Tongue (tissue), 2 donors: ENCODE measurements around the gene METTL26. TPM values are rescaled to one million over a fixed set of nuclear protein-coding genes. Genes with fewer than 3 reads are reported as not detected.

ENCODE experiments used
- DNase-seq: peaks from one replicate; pipeline ENCODE4 v3.0.0-alpha.2; 2015
- total RNA-seq: library from RNA; depleted of rRNA; stranded (reverse); fragments of >200 nt; gene quantifications from one replicate; pipeline ENCODE4 v1.2.3, GENCODE V29; 2014

The METTL26 gene
- total RNA-seq, 1 donor from 2014 or later, result 36.6 TPM

GRCh38 chr16:674968-675883, 39.1 kb upstream of the METTL26 start, which contains the start of gene RHBDL1:
TSS of gene RHBDL1 (plus strand) at chr16:675671. CDS start at chr16:675791, 120 bp downstream.
- no peak for DNase-seq

GRCh38 chr16:674214-674881, 38.2 kb upstream of the METTL26 start:
- DNase-seq, result no peak

DNA sequence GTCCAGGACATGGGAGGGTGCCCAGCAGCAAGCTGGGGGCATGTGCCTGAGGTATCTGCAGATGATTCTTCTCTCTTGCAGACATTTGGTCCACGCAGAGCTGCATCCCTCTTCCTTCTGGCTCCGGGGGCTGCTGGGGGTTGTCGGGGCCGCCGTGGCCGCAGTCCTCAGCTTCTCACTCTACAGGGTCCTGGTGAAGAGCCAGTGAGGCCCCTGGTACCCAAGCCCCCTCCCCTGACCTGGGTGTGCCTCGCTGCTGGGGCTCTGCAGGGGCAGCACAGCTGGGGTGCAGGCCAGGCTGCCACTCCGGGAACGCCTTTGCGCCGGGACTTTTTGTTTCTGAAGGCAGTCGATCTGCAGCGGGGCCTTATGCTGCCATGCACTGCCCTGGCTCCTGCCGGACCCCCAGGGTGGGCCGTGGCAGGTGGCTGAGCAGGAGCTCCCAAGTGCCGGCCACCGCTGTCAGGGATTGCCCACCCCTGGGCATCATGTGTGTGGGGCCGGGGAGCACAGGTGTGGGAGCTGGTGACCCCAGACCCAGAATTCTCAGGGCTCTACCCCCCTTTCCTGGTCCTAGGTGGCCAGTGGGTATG, 37.4 kb upstream of the METTL26 start:
- DNase-seq, result no peak

DNA sequence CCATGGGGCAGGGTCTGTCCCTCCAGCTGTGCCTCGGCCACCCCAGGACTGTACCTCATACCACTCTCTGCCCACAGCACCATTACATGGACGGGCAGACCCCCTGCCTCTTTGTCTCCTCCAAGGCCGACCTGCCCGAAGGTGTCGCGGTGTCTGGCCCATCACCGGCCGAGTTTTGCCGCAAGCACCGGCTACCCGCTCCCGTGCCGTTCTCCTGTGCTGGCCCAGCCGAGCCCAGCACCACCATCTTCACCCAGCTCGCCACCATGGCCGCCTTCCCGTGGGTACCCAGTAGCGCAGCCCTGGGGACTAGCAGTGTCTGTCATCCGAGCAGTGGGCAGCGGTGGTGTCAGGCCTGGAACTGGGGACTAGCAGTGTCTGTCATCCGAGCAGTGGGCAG, 36.7 kb upstream of the METTL26 start:
- DNase-seq, result no peak

DNA sequence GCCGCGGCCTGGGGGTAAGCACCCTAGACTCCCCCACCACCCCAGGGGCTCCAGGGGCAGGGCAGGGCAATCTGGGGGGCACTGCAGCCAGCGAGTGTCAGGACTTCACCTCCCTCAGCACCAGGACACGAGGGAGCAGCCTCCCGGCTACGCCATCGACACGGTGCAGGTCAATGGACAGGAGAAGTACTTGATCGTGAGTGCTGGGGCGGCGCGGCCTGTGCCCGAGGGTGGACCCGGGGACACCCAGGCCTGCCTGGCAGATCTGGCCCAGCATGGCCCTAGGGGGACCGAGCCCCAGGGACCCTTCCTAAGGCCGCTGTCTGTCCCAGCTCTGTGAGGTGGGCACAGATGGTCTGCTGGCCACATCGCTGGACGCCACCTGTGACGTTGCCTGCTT, 36.3 kb upstream of the METTL26 start:
- no peak for DNase-seq

GRCh38 chr16:671353-672131, 35.4 kb upstream of the METTL26 start:
- DNase-seq, result no peak

GRCh38 chr16:670485-671352, 34.6 kb upstream of the METTL26 start:
- DNase-seq, result no peak

DNA sequence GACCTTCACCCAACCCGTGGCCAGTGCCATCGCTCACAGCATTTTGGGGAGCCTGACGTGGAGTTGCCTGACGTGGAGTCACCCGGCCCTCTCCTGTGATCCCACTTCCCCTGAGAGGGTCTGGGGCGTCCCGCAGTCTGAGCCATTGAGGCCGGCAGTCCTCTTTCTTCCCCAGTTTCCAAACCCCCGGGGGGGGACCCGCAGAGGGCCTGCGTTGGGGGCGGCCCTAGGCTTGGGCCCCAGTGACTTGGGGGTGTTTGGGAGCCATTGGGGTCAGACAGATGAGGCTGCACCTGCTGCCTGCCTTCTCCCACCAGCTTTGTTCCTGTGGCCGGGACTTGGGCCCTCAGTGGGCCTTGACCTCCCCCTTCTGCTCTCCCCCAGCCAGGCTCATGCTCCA, 33.6 kb upstream of the METTL26 start:
- DNase-seq, result no peak

DNA sequence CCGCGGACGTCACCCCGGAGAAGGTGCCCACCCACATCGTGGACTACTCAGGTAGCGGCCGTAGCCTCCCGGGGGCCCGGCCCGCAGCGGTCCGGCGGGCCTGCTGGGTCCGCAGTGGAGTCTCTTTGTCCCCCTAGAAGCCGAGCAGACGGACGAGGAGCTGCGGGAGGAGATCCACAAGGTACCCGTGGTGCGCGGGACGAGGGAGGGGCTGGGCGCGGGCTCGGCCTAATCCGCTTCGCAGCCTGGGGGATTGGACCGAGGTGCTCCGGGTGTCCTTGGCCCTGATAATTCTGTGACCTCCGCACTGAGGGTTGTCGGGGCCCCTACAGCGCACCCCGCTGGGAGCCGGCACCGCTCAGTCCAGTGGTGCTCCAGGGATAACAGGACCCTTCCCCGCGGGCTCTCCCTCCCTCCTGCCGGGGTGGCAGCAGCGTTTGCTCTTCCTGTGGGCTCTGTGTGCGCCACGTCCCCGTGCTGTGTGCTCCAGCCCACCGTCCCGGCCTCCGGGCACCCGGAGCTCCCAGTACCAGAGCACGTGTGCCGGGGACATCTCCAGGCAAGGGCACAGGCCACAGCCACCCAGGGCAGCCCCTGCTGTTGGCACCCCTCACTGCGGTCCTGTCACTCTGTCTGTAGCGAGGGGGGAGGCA, 32.5 kb upstream of the METTL26 start:
- DNase-seq, result no peak

GRCh38 chr16:667780-668518, 31.8 kb upstream of the METTL26 start, which contains the start of gene RHOT2:
TSS of gene RHOT2 (plus strand) at chr16:668132. CDS start at chr16:668200, 68 bp downstream.
- peak; percentile 97 for DNase-seq

DNA sequence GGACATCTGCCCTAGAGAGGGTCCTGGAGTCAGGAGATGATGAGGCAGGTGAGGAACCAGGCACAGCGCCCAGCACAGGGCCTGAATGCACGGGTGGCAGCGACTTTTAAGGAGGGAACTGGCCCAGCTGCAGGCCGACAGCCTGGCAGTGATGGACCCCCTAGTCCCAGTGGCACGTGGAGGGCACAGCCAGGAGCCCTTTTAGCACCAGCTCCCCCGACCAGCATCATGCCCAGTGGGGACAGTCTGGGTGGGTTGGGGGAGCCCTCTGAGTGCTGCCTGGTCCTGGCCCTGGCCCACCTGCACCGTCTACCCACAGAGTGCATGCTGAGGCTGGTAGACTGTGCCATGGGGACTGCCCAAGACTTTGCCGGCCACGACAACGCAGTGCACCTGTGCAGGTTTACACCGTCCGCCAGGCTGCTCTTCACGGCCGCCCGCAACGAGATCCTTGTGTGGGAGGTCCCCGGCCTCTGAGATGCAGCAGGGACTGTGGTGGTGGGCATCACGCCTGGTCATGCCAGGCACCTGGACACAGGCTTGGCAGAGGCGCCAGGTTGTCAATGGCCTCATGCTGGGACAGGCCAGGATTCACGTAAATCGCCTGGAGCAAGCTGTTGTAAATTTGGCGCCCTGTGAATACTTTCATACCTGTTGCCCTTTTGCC, 31.1 kb upstream of the METTL26 start:
- no peak for DNase-seq

- no peak for DNase-seq
These were observed 30.5 kb upstream of the METTL26 start for GRCh38 chr16:666572-666971.

DNA sequence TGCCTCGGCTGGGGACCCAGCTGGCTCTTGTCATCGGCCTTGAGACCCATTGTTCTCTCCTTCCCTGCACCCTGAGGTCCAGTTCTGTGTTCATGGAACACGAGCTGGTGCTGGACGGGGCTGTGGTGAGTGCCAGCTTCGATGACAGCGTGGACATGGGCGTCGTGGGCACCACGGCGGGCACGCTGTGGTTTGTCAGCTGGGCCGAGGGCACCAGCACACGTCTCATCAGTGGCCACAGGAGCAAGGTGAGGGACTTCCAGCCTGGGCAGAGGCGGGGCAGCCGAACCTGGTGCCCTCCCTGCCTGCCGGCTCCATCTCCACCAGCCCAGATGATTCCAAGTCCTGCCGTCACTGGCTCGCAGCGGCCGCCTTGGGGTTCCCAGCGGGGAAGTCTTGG, 26.5 kb upstream of the METTL26 start:
- no peak for DNase-seq

- DNase-seq, result no peak
These were observed 26.0 kb upstream of the METTL26 start for GRCh38 chr16:662095-662494.

GRCh38 chr16:661184-661821, 25.2 kb upstream of the METTL26 start:
- no peak for DNase-seq

DNA sequence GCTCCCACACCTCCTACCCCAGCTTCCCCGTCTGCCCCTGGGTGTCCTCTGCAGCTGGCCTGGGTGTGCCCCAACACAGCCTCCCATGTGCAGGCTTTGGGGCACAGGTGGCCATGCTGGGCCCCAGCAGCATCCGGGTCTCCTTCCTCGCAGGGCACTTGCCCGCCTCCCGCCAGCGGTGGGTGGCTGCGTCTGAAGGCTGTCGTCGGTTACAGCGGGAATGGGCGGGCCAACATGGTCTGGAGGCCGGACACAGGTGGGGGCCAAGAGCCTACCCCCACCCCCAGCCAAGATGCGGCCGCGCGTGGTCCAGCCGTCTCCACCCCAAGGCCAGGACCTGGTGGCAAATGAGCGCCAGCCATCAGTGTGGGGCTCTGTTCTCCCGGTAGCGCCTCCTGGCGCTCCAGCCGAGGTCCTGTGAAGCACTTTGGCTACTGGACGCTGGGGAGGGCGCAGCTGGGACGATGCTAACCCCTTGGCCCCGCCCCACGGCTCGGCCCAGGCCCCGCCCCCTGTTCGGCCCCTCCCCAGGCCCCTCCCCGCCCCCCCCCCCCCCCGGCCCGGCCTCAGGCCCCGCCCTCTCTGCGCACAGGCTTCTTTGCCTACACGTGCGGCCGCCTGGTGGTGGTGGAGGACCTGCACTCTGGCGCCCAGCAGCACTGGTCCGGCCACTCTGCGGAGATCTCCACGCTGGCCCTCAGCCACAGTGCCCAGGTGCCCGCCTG, 24.5 kb upstream of the METTL26 start:
- peak; percentile 85 for DNase-seq

DNA sequence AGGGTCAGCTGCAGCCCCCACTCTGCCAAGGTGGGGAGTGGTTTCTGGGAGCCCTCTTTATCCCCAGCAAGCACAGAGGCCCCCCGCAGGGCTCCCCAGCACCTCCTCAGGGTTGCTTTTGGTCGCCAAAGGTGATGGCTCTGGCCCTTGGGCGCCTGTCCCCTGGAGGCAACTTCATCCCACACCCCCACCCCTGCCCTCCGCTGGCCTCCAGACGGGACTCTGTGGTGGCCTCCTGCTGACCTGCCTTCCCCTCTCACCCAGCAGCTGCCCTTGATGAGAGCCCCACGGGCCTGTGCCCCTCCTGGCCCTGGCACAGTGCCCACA, 24.0 kb upstream of the METTL26 start:
- no peak for DNase-seq

- no peak for DNase-seq
These were observed 23.5 kb upstream of the METTL26 start for GRCh38 chr16:659618-660017.
